IMR-90 (cell line): ENCODE measurements around the gene HK3. TPM values are rescaled to one million over a fixed set of nuclear protein-coding genes. Genes with fewer than 3 reads are reported as not detected.

Experiments
- ATAC-seq: fragments of 200-7000 bp; cut with Tn5 transposase; 2 replicates; pipeline ENCODE4 v1.9.1; 2020; ENCODE audit warnings: low read depth, mild to moderate bottlenecking, moderate library complexity
- BruUV-seq: library from RNA; stranded (reverse); fragments of 400-500 nt; replicated peaks from 2 replicates; lab custom pipeline; 2021; lab: Mats Ljungman, UMichigan
- CTCF ChIA-PET: fragments of 300-600 bp; formaldehyde crosslinking; extraction: SDS; loops from one replicate; lab custom pipeline; 2021; ENCODE audit warnings: antibody characterized with exemption; lab: Yijun Ruan, JAX
- POLR2A ChIA-PET: fragments of 300-600 bp; sonication (Branson Sonifier 250); formaldehyde crosslinking; loops from one replicate; lab custom pipeline; 2022; ENCODE audit warnings: antibody characterized with exemption; ENCODE audit not compliant: unreplicated experiment; lab: Charles Lee
- DNase-seq: peaks from one replicate; pipeline ENCODE4 v3.0.0; 2013
- H2AFZ ChIP-seq: replicated peaks from 2 replicates; pipeline ENCODE3; 2013; ENCODE audit warnings: low read length, mild to moderate bottlenecking; ENCODE audit not compliant: poor library complexity
- H2AK5ac ChIP-seq: 2 replicates; pipeline ENCODE4 v1.6.1; 2013; ENCODE audit warnings: low read depth, low read length, inconsistent platforms
- H2AK9ac ChIP-seq: replicated peaks from 2 replicates; pipeline ENCODE3; 2013; ENCODE audit warnings: mild to moderate bottlenecking, low read depth, low read length, moderate library complexity; ENCODE audit not compliant: poor library complexity
- H2BK120ac ChIP-seq: 2 replicates; pipeline ENCODE4 v1.6.1; 2013; ENCODE audit warnings: low read depth, low read length, inconsistent platforms
- H2BK15ac ChIP-seq: 3 replicates; pipeline ENCODE4 v1.6.1; 2013; ENCODE audit warnings: low read depth, low read length, inconsistent platforms
- H2BK20ac ChIP-seq: 2 replicates; pipeline ENCODE4 v1.6.1; 2013; ENCODE audit warnings: low read depth, mild to moderate bottlenecking, inconsistent platforms, low read length, moderate library complexity
- H2BK5ac ChIP-seq: 2 replicates; pipeline ENCODE4 v1.6.1; 2013; ENCODE audit warnings: mild to moderate bottlenecking, low read depth, low read length, inconsistent platforms; ENCODE audit not compliant: poor library complexity, severe bottlenecking
- H3K14ac ChIP-seq: replicated peaks from 2 replicates; pipeline ENCODE4 v1.6.1; 2013; ENCODE audit warnings: low read depth, low read length, inconsistent platforms
- H3K18ac ChIP-seq: 2 replicates; pipeline ENCODE4 v1.6.1; 2013; ENCODE audit warnings: low read depth, low read length, control low read depth
- H3K23ac ChIP-seq: 2 replicates; pipeline ENCODE4 v1.6.1; 2013; ENCODE audit warnings: low read depth, low read length, inconsistent platforms
- H3K27ac ChIP-seq: 2 replicates; pipeline ENCODE4 v1.5.1; 2013; ENCODE audit warnings: mild to moderate bottlenecking, control low read depth, low read length; ENCODE audit not compliant: insufficient read depth
- H3K27me3 ChIP-seq: 2 replicates; pipeline ENCODE4 v1.6.1; 2013; ENCODE audit warnings: low read length; ENCODE audit not compliant: control insufficient read depth, insufficient read depth
- H3K36me3 ChIP-seq: 2 replicates; pipeline ENCODE4 v1.6.1; 2013; ENCODE audit warnings: low read length, mixed read lengths; ENCODE audit not compliant: control insufficient read depth, insufficient read depth
- H3K4ac ChIP-seq: 2 replicates; pipeline ENCODE4 v1.6.1; 2013; ENCODE audit warnings: low read depth, low read length, inconsistent platforms
- H3K4me1 ChIP-seq: 2 replicates; pipeline ENCODE4 v1.6.1; 2013; ENCODE audit warnings: low read length, mixed read lengths; ENCODE audit not compliant: control insufficient read depth, insufficient read depth
- H3K4me2 ChIP-seq: 2 replicates; pipeline ENCODE4 v1.6.1; 2013; ENCODE audit warnings: low read depth, mild to moderate bottlenecking, control low read depth, low read length, moderate library complexity
- H3K4me3 ChIP-seq: 2 replicates; pipeline ENCODE4 v1.5.1; 2013; ENCODE audit warnings: low read depth, mild to moderate bottlenecking, control low read depth, low read length, moderate library complexity; ENCODE audit not compliant: insufficient read depth
- H3K56ac ChIP-seq: 2 replicates; pipeline ENCODE4 v1.6.1; 2013; ENCODE audit warnings: low read length, inconsistent platforms; ENCODE audit not compliant: insufficient read depth; ENCODE audit errors: extremely low read depth
- H3K79me1 ChIP-seq, 2 experiments: 2 replicates each; pipeline ENCODE4 v1.6.1; 2013; ENCODE audit warnings: low read length in 2 of 2, inconsistent platforms in 1 of 2, low read depth in 1 of 2
- H3K9ac ChIP-seq: 2 replicates; pipeline ENCODE4 v1.6.1; 2013; ENCODE audit warnings: low read depth, low read length, control low read depth
- H3K9me1 ChIP-seq: 2 replicates; pipeline ENCODE4 v1.6.1; 2013; ENCODE audit warnings: low read length, inconsistent platforms; ENCODE audit not compliant: insufficient read depth
- H3K9me3 ChIP-seq: 2 replicates; pipeline ENCODE4 v1.6.1; 2013; ENCODE audit warnings: low read length; ENCODE audit not compliant: control insufficient read depth, insufficient read depth
- H4K20me1 ChIP-seq: 2 replicates; pipeline ENCODE4 v1.6.1; 2013; ENCODE audit warnings: low read length, inconsistent platforms; ENCODE audit not compliant: insufficient read depth
- H4K5ac ChIP-seq: 2 replicates; pipeline ENCODE4 v1.6.1; 2013; ENCODE audit warnings: mild to moderate bottlenecking, low read depth, low read length, control low read depth
- H4K8ac ChIP-seq, 2 experiments: 2 replicates each; pipeline ENCODE4 v1.6.1; 2013; ENCODE audit warnings: low read depth in 2 of 2, low read length in 2 of 2, control low read depth in 1 of 2, inconsistent platforms in 1 of 2
- H4K91ac ChIP-seq: 2 replicates; pipeline ENCODE4 v1.6.1; 2013; ENCODE audit warnings: low read depth, low read length, inconsistent platforms; ENCODE audit not compliant: insufficient read depth
- BHLHE40 ChIP-seq: fragments of 150-350 bp; IDR thresholded peaks from 2 replicates; pipeline ENCODE4 v1.6.1; 2016; ENCODE audit warnings: mild to moderate bottlenecking, low read depth, low read length
- CEBPB ChIP-seq: IDR thresholded peaks from 2 replicates; pipeline ENCODE4 v1.6.1; 2012; ENCODE audit warnings: low read depth, low read length, improper control_type of control experiment
- ELK1 ChIP-seq: fragments of 150-350 bp; IDR thresholded peaks from 2 replicates; pipeline ENCODE4 v1.6.1; 2016; ENCODE audit warnings: low read depth, mild to moderate bottlenecking, low read length, moderate library complexity, borderline replicate concordance
- FOS ChIP-seq: fragments of 150-350 bp; IDR thresholded peaks from 2 replicates; pipeline ENCODE4 v1.6.1; 2016; ENCODE audit warnings: low read depth, low read length
- MAFK ChIP-seq: IDR thresholded peaks from 2 replicates; pipeline ENCODE4 v1.6.1; 2012; ENCODE audit warnings: low read depth, low read length, improper control_type of control experiment
- MAZ ChIP-seq: IDR thresholded peaks from 2 replicates; pipeline ENCODE4 v1.6.1; 2012; ENCODE audit warnings: low read depth, mild to moderate bottlenecking, low read length, improper control_type of control experiment, moderate library complexity, borderline replicate concordance
- MXI1 ChIP-seq: IDR thresholded peaks from 2 replicates; pipeline ENCODE4 v1.6.1; 2012; ENCODE audit warnings: low read depth, mild to moderate bottlenecking, low read length, moderate library complexity, borderline replicate concordance
- NFE2L2 ChIP-seq: fragments of 150-350 bp; IDR thresholded peaks from 2 replicates; pipeline ENCODE4 v1.6.1; 2016; ENCODE audit warnings: low read depth, mild to moderate bottlenecking, low read length
- POLR2A ChIP-seq: IDR thresholded peaks from 2 replicates; pipeline ENCODE4 v1.6.1; 2012; ENCODE audit warnings: mild to moderate bottlenecking, low read depth, low read length
- RAD21 ChIP-seq: IDR thresholded peaks from 2 replicates; pipeline ENCODE4 v1.6.1; 2012; ENCODE audit warnings: low read length, improper control_type of control experiment
- SMC3 ChIP-seq: fragments of 150-350 bp; IDR thresholded peaks from 2 replicates; pipeline ENCODE4 v1.6.1; 2016; ENCODE audit warnings: low read depth, mild to moderate bottlenecking, antibody characterized with exemption, low read length, moderate library complexity
- WGBS, 2 experiments: methylation state at CpG; one replicate each; pipeline versions ENCODE4 v1.1.5 to v1.1.7; 2013; ENCODE audit warnings: missing lambda C conversion rate in 2 of 2; ENCODE audit not compliant: insufficient read length in 1 of 2; ENCODE audit errors: extremely low coverage in 2 of 2; 5-methylcytosine and 5-hydroxymethylcytosine counted together
- dilution Hi-C: fragments of 300-500 bp; cut with HindIII; formaldehyde crosslinking; loops from one replicate; pipeline ENCODE4 v1.14.3; 2018; ENCODE audit warnings: low sequenced_read_pairs; ENCODE audit not compliant: unreplicated experiment
- in situ Hi-C: fragments of 300-500 bp; cut with MboI; formaldehyde crosslinking; loops from 3 replicates; pipeline ENCODE4 v1.14.3; 2019; ENCODE audit warnings: low sequenced_read_pairs, inconsistent platforms, mixed read lengths
- intact Hi-C: fragments of 100-400 bp; cut with micrococcal nuclease; formaldehyde crosslinking; loops from 2 replicates; pipeline ENCODE4 v1.10.0; 2022
- polyA plus RNA-seq, 3 experiments: library from polyadenylated mRNA; depleted of rRNA; stranded (reverse); fragments of >200 nt; gene quantifications; 2 replicates each; pipeline ENCODE4 v1.2.3, GENCODE V29; 2012; ENCODE audit warnings: low replicate concordance in 1 of 3
- total RNA-seq: library from RNA; depleted of rRNA; stranded (reverse); fragments of >200 nt; gene quantifications from 2 replicates; pipeline ENCODE4 v1.2.3, GENCODE V29; 2012
- TF ChIP-seq, protein P1 (sequence below): conservative IDR thresholded peaks from 2 replicates; pipeline ENCODE4 v1.5.1; 2012; ENCODE audit warnings: mild to moderate bottlenecking, low read depth, low read length, improper control_type of control experiment

The HK3 gene
- total and polyA plus RNA-seq, 2 of the 4 experiments (the other 2 are of a cell fraction): not detected

- Histone ChIP-seq H3K9ac (no peak overlapping the region), H2BK20ac (no peak overlapping the region), H3K79me1 (no peaks in the 10 kb centered on the region), H3K4me2 (no peak overlapping the region), H3K9me3 (no peaks in the 10 kb centered on the region), H3K14ac (no peak overlapping the region), H3K9me1 (no peaks in the 10 kb centered on the region), H2AK5ac (no peak overlapping the region), H4K20me1 (no peaks in the 10 kb centered on the region), H2AK9ac (no peak overlapping the region), H4K91ac (no peak overlapping the region), H3K18ac (no peak overlapping the region), H3K4me3 (no peak overlapping the region), H3K36me3 (no peaks in the 10 kb centered on the region), H3K4me1 (no peaks in the 10 kb centered on the region), H4K5ac (no peak overlapping the region), H2BK15ac (no peak overlapping the region), H2AFZ (no peak overlapping the region), H3K23ac (no peak overlapping the region), H2BK5ac (no peak overlapping the region), H3K27me3 (peaks cover 7% of the 10 kb centered on the region), H3K56ac (no peak overlapping the region), H3K4ac (no peak overlapping the region), H2BK120ac (no peak overlapping the region), H3K27ac (no peak overlapping the region), H4K8ac (no peak overlapping the region)
- in situ Hi-C loops: no loop called here
- BruUV-seq: no TSS peak
- intact Hi-C loops: no loop called here
- ChIA-PET CTCF (no interaction called here), POLR2A (no interaction called here)
- WGBS, 2 experiments: 29% methylated on average over 5 of the region's 8 CpGs; no CpG with 5 or more reads in 1 of the 2 experiments
- no peak for ATAC-seq
- TF ChIP-seq MAFK (no peak), CEBPB (no peak), MXI1 (no peak), ELK1 (no peak), SMC3 (no peak), FOS (no peak), BHLHE40 (no peak), POLR2A (no peak), MAZ (no peak), RAD21 (no peak), NFE2L2 (no peak)
- TF ChIP-seq, protein P1, sequence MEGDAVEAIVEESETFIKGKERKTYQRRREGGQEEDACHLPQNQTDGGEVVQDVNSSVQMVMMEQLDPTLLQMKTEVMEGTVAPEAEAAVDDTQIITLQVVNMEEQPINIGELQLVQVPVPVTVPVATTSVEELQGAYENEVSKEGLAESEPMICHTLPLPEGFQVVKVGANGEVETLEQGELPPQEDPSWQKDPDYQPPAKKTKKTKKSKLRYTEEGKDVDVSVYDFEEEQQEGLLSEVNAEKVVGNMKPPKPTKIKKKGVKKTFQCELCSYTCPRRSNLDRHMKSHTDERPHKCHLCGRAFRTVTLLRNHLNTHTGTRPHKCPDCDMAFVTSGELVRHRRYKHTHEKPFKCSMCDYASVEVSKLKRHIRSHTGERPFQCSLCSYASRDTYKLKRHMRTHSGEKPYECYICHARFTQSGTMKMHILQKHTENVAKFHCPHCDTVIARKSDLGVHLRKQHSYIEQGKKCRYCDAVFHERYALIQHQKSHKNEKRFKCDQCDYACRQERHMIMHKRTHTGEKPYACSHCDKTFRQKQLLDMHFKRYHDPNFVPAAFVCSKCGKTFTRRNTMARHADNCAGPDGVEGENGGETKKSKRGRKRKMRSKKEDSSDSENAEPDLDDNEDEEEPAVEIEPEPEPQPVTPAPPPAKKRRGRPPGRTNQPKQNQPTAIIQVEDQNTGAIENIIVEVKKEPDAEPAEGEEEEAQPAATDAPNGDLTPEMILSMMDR: no peak
- dilution Hi-C loops: no loop called here
- DNase-seq: no peak
These were observed 67.7 kb downstream of the HK3 start for GRCh38 chr5:176831425-176831824.
